ENCODE data around the gene ZSWIM3. TPM values are rescaled to one million over a fixed set of nuclear protein-coding genes. Genes with fewer than 3 reads are reported as not detected.

Gene ZSWIM3
- total and polyA plus RNA-seq, 2 of the 8 experiments (the other 6 are each of a cell fraction or from before 2014, with no cell fraction given) = 5.5 to 6.9 TPM

GRCh38 chr20:45822857-45823256 lies 34.6 kb upstream of the ZSWIM3 start:
- peak overlapping the region; percentile 23 for H3K4ac ChIP-seq (replicated peaks; ENCODE audit: insufficient read length, low read depth, low read length)
- no peak overlapping the region for H2AFZ ChIP-seq (ENCODE audit: low read length)
- no peaks in the 10 kb centered on the region for H3K79me2 ChIP-seq (ENCODE audit: control insufficient read depth in 1 of 2, insufficient read depth in 2 of 2, low read length in 2 of 2)
- peaks cover 0 to 12% (median 5%) of the 10 kb centered on the region in 4 experiments; a peak in 6 of 7 replicates for H3K4me1 ChIP-seq (replicated peaks in 1 of 4; ENCODE audit: control insufficient read depth in 3 of 4, insufficient read depth in 4 of 4, low read length in 3 of 4)
- H3K23me2 ChIP-seq (ENCODE audit: low read depth, low read length) = peaks cover 2% of the 10 kb centered on the region; the same call in 1 of the 2 replicates
- H4K5ac ChIP-seq (ENCODE audit: insufficient read length, low read depth, low read length) = no peak overlapping the region
- H2BK120ac ChIP-seq (replicated peaks; ENCODE audit: low read depth, low read length) = no peak overlapping the region
- DNase-seq (ENCODE audit: low read depth in 1 of 2, low spot score in 2 of 2) (no peak), FAIRE-seq (no peak)
- H4K8ac ChIP-seq (ENCODE audit: extremely low read depth, insufficient read depth, low read length) = peak overlapping the region; percentile 38
- no peak overlapping the region for H3K56ac ChIP-seq (replicated peaks; ENCODE audit: insufficient read length, low read depth, low read length)
- no peak overlapping the region for H3K27ac ChIP-seq (ENCODE audit: low read depth, low read length)
- H2BK20ac ChIP-seq (ENCODE audit: low read length) = no peak overlapping the region
- H2AK5ac ChIP-seq (ENCODE audit: low read depth, low read length) = 0 out of 2 replicates have a peak overlapping the region, but pooled peaks have one; percentile 80
- H3K27me3 ChIP-seq (replicated peaks in 1 of 4; ENCODE audit: control insufficient read depth in 3 of 4, extremely low read depth in 1 of 4, insufficient read depth in 3 of 4, low read length in 3 of 4) = peaks cover 0 to 12% (median 10%) of the 10 kb centered on the region in 4 experiments; a peak in 4 of 7 replicates
- ChIA-PET POLR2A (ENCODE audit: partially characterized antibody) (interaction anchor here (0.7 to 11.0 kb wide), 7 partner anchors 8 to 148 kb away, joined by 3 to 96 read pairs (median 8); partner anchors contain the start of genes PCIF1, SNX21 and UBE2C), CTCF (ENCODE audit: partially characterized antibody) (interaction anchor here (0.7 to 1.3 kb wide), 9 partner anchors 10 to 92 kb away, joined by 3 to 4 read pairs (median 3); partner anchors contain the start of genes DNTTIP1, NEURL2 and WFDC3)
- no peaks in the 10 kb centered on the region; a peak in 1 of 8 replicates for H3K36me3 ChIP-seq (ENCODE audit: control insufficient read depth in 2 of 4, insufficient read depth in 4 of 4, low read length in 3 of 4)
- no peak overlapping the region for H3K9ac ChIP-seq (replicated peaks in 1 of 4; ENCODE audit: extremely low read depth in 1 of 4, low read depth in 3 of 4, low read length in 3 of 4)
- no peak overlapping the region for H4K91ac ChIP-seq (replicated peaks; ENCODE audit: insufficient read length, low read length)
- H3K4me3 ChIP-seq (ENCODE audit: extremely low read depth in 1 of 4, insufficient read depth in 2 of 4, low read depth in 3 of 4, low read length in 4 of 4) = no peak overlapping the region
- H3K79me1 ChIP-seq (ENCODE audit: low read depth, low read length) = no peaks in the 10 kb centered on the region
- WGBS, 2 experiments (ENCODE audit: extremely low coverage in 1 of 2, insufficient coverage in 1 of 2, insufficient read length in 1 of 2, insufficient replicate concordance in 2 of 2, low coverage in 1 of 2, low lambda C conversion rate in 2 of 2, missing lambda C conversion rate in 1 of 2) = 80% methylated on average over 23 of the region's 24 CpGs; no CpG with 5 or more reads in 1 of the 2 experiments
- no peaks in the 10 kb centered on the region for H3K9me3 ChIP-seq (ENCODE audit: insufficient read depth in 2 of 2, low read depth in 1 of 2, low read length in 1 of 2)
- peak overlapping the region in 1 of 2 experiments; percentile 10; a peak in 2 of 4 replicates for H3K4me2 ChIP-seq (ENCODE audit: insufficient read depth in 1 of 2, low read depth in 2 of 2, low read length in 2 of 2)
- no peak overlapping the region for H3K14ac ChIP-seq (ENCODE audit: insufficient read length)
- no peak overlapping the region for H3K23ac ChIP-seq (ENCODE audit: insufficient read length)
- no peak overlapping the region for H3K18ac ChIP-seq (ENCODE audit: extremely low read depth, low read length)
- peak overlapping the region; percentile 94; the same call in 1 of the 2 replicates for H2BK12ac ChIP-seq (ENCODE audit: low read depth, low read length)
- H2BK15ac ChIP-seq (ENCODE audit: low read length) = no peak overlapping the region
- H2BK5ac ChIP-seq (ENCODE audit: low read depth, low read length) = no peak overlapping the region
- no peaks in the 10 kb centered on the region for H4K20me1 ChIP-seq (replicated peaks in 1 of 2; ENCODE audit: control insufficient read depth in 1 of 2, insufficient read depth in 2 of 2, low read length in 2 of 2)
- no peak for TF ChIP-seq BCL11A (IDR thresholded peaks at IDR 0.05; ENCODE audit: low read depth in 2 of 2, low read length in 2 of 2)
- no peak for TF ChIP-seq NRF1 (IDR thresholded peaks at IDR 0.05; ENCODE audit: low read depth, low read length)
- TF ChIP-seq RNF2 (IDR thresholded peaks at IDR 0.05; ENCODE audit: borderline replicate concordance, low read depth, low read length, missing control alignments, poor library complexity, severe bottlenecking) = no peak
- no peak for TF ChIP-seq CBX5 (IDR thresholded peaks at IDR 0.05; ENCODE audit: low read depth, low read length)
- no peak for TF ChIP-seq TAF7 (optimal IDR thresholded peaks at IDR 0.05; ENCODE audit: borderline replicate concordance, low read depth, low read length)
- TF ChIP-seq USF2 (IDR thresholded peaks at IDR 0.05; ENCODE audit: low read length) = no peak
- TF ChIP-seq RXRA (IDR thresholded peaks at IDR 0.05; ENCODE audit: insufficient read depth, low read depth, low read length) = no peak
- no peak for TF ChIP-seq SP1 (IDR thresholded peaks at IDR 0.05; ENCODE audit: low read depth, low read length)
- no peak for TF ChIP-seq JUND (IDR thresholded peaks at IDR 0.05; ENCODE audit: low read length)
